Measurements from ENCODE around the gene APMAP.
"Not testable (repeated sequence)": the region's sequence is repeated elsewhere in the genome, so short reads cannot be mapped to it uniquely, and the experiment has no call there.

APMAP gene

GRCh38 chr20:24953621-24954133, 38.9 kb downstream of the APMAP start:
- in situ Hi-C loops (cut with HindIII; ENCODE audit: low pct_unique_long_range_greater_than_20kb, low sequenced_read_pairs), result no loop called here
- DNase-seq (ENCODE audit: low read depth in 1 of 2, low spot score in 1 of 2), result no peak
- no peak for TF ChIP-seq JUND (IDR thresholded peaks at IDR 0.05; ENCODE audit: low read depth)

GRCh38 chr20:24953209-24953575, 39.4 kb downstream of the APMAP start:
- in situ Hi-C loops (cut with HindIII; ENCODE audit: low pct_unique_long_range_greater_than_20kb, low sequenced_read_pairs), result no loop called here
- no peak for DNase-seq (ENCODE audit: low read depth in 1 of 2, low spot score in 1 of 2)
- TF ChIP-seq JUND (IDR thresholded peaks at IDR 0.05; ENCODE audit: low read depth), result no peak

DNA sequence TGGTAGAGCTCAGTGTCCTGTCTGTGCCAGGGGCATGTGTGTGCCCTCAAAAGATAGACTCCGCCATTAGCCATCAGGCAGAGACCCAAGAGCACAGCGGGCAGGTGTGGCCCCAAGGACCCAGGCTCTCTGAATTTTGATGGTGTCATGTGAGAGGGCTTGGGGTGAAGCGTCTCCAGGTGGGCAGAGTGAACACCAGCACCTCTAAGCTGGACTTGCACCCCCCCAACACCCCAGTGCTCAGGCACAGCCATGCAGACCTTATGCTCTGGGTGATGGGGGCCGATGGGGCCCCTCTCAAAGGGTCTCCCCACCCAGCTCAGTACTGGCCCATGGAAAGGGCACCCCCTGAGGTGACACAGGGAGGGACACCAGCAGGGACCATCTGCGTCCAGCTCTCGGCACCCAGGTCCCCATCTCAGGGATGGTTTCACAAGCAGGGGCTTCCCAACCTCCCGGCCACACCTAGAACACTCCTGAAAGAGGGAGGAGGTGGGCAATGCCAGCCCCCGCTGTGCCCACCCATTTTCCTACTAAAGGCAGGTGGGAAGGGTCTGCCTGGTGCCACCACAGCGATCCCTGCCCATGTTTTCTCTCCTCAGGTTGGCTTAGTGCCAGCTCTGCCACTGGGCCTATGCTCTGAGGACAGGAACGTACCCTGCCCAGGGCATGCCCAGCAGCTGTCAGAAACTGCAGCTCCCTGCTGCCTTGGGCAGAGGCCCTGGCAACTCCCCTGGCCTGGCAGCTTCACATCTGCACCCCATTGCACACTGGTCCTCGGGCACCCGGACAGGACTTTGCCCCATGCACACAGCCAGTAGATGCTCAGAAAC, 40.0 kb downstream of the APMAP start:
- TF ChIP-seq JUND (IDR thresholded peaks at IDR 0.05; ENCODE audit: low read depth), result no peak
- no peak for DNase-seq (ENCODE audit: low read depth in 1 of 2, low spot score in 1 of 2)
- in situ Hi-C loops (cut with HindIII; ENCODE audit: low pct_unique_long_range_greater_than_20kb, low sequenced_read_pairs), result no loop called here

GRCh38 chr20:24951536-24952083, 40.9 kb downstream of the APMAP start:
- no peak for TF ChIP-seq JUND (IDR thresholded peaks at IDR 0.05; ENCODE audit: low read depth)
- in situ Hi-C loops (cut with HindIII; ENCODE audit: low pct_unique_long_range_greater_than_20kb, low sequenced_read_pairs), result no loop called here
- peak in 1 of 2 experiments; percentile 19 for DNase-seq (ENCODE audit: low read depth in 1 of 2, low spot score in 1 of 2)

DNA sequence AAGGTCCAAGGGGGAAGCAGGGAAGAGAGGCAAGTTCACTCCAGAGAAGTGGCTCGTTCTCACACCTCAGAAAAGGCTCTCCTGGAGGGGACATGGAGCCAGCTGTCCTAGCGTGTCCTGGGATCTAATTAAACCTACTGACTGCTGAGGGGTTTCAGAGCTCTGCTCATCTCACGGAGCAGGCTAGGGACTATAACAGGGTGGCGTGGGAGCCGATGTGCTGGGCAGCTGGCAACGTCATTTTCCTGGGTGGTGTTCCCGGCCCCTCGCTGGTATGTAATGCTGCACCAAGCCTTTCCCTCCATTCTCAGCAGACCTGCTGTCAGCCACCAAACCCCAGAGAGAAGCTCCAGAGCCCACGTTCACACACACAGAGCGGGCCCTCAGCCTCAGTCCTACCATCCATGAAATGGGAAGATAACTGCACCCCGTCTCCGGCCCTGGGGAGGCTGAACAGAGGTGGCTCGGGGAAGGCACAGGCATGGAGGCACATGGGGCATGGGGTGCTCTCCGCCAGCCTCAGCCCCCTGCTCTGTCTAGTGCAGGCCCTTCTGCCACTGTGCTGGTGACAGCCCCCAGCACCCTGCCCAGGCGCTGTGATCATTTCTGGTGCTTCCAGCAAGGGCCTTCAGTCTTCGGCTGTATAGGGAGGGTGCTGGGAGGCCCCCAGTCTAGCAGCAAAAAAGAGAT, 41.6 kb downstream of the APMAP start:
- in situ Hi-C loops (cut with HindIII; ENCODE audit: low pct_unique_long_range_greater_than_20kb, low sequenced_read_pairs), result no loop called here
- TF ChIP-seq JUND (IDR thresholded peaks at IDR 0.05; ENCODE audit: low read depth), result no peak
- no peak for DNase-seq (ENCODE audit: low read depth in 1 of 2, low spot score in 1 of 2)

- DNase-seq (ENCODE audit: low read depth in 1 of 2, low spot score in 1 of 2), result no peak
These were observed 42.3 kb downstream of the APMAP start for GRCh38 chr20:24950128-24950835.

GRCh38 chr20:24949756-24950127, 42.8 kb downstream of the APMAP start:
- in situ Hi-C loops (cut with HindIII; ENCODE audit: low pct_unique_long_range_greater_than_20kb, low sequenced_read_pairs), result no loop called here
- peak; percentile 23 to 50 for DNase-seq (ENCODE audit: low read depth in 1 of 2, low spot score in 1 of 2)
- no peak for TF ChIP-seq JUND (IDR thresholded peaks at IDR 0.05; ENCODE audit: low read depth)

More at GRCh38 chr20:24950128-24950835, 42.3 kb downstream of the APMAP start:
- in situ Hi-C loops (cut with HindIII; ENCODE audit: low pct_unique_long_range_greater_than_20kb, low sequenced_read_pairs), result no loop called here
- TF ChIP-seq JUND (IDR thresholded peaks at IDR 0.05; ENCODE audit: low read depth), result no peak

GRCh38 chr20:24948939-24949679, 43.4 kb downstream of the APMAP start, which contains the start of gene CST7:
TSS of gene CST7 (plus strand) at chr20:24949269. CDS start at chr20:24949506, 237 bp downstream.
- TF ChIP-seq JUND (IDR thresholded peaks at IDR 0.05; ENCODE audit: low read depth), result no peak
- in situ Hi-C loops (cut with HindIII; ENCODE audit: low pct_unique_long_range_greater_than_20kb, low sequenced_read_pairs), result no loop called here
- DNase-seq (ENCODE audit: low read depth in 1 of 2, low spot score in 1 of 2), result no peak

DNA sequence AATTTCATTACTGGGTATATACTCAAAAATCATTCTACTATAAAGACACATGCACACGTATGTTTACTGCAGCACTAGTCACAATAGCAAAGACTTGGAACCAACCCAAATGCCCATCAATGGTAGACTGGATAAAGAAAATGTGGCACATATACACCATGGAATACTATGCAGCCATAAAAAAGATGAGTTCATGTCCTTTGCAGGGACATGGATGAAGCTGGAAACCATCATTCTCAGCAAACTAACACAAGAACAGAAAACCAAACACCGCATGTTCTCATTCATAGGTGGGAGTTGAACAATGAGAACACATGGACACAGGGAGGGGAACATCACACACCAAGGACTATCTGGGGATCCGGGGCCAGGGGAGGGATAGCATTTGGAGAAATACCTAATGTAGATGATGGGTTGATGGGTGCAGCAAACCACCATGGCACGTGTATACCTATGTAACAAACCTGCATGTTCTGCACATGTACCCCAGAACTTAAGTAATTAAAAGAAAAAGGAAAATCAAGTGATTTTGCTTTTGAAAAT, 44.1 kb downstream of the APMAP start:
- in situ Hi-C loops (cut with HindIII; ENCODE audit: low pct_unique_long_range_greater_than_20kb, low sequenced_read_pairs); DNase-seq (ENCODE audit: low read depth in 1 of 2, low spot score in 1 of 2): not testable (repeated sequence)

DNA sequence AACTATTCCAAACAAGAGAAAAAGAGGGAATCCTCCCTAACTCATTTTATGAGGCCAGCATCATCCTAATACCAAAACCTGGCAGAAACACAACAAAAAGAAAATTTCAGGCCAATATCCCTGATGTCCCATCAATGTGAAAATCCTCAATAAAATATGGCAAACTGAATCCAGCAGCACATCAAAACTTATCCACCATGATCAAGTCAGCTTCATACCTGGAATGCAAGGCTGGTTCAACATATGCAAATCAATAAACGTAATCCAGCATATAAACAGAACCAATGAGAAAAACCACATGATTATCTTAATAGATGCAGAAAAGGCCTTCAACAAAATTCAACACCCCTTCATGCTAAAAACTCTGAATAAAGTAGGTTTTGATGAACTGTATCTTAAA, 46.2 kb downstream of the APMAP start:
- DNase-seq (ENCODE audit: low read depth in 1 of 2, low spot score in 1 of 2); in situ Hi-C loops (cut with HindIII; ENCODE audit: low pct_unique_long_range_greater_than_20kb, low sequenced_read_pairs): not testable (repeated sequence)

- DNase-seq (ENCODE audit: low read depth in 1 of 2, low spot score in 1 of 2), result no peak
- in situ Hi-C loops (cut with HindIII; ENCODE audit: low pct_unique_long_range_greater_than_20kb, low sequenced_read_pairs), result no loop called here
- no peak for TF ChIP-seq JUND (IDR thresholded peaks at IDR 0.05; ENCODE audit: low read depth)
These were observed 48.8 kb downstream of the APMAP start for GRCh38 chr20:24943731-24944130.

- in situ Hi-C loops (cut with HindIII; ENCODE audit: low pct_unique_long_range_greater_than_20kb, low sequenced_read_pairs), result no loop called here
- no peak for DNase-seq (ENCODE audit: low read depth in 1 of 2, low spot score in 1 of 2)
- no peak for TF ChIP-seq JUND (IDR thresholded peaks at IDR 0.05; ENCODE audit: low read depth)
These were observed 49.4 kb downstream of the APMAP start for GRCh38 chr20:24943196-24943595.

All from T47D (cell line).